RWPE1 (cell line): ENCODE data around the gene FGF12.

Experiments
- CTCF ChIA-PET: fragments of 350-600 bp; sonication (Branson Sonifier 250); formaldehyde crosslinking; extraction: SDS; loops from one replicate; lab custom pipeline; 2021; lab: Yijun Ruan, JAX
- POLR2A ChIA-PET: fragments of 400-600 bp; formaldehyde crosslinking; extraction: SDS; loops from one replicate; lab custom pipeline; 2020; ENCODE audit warnings: antibody characterized with exemption; ENCODE audit not compliant: low non-redundant PET; lab: Yijun Ruan, JAX
- DNase-seq: peaks from one replicate; pipeline ENCODE4 v3.0.0; 2012; ENCODE audit warnings: low spot score
- H3K27ac ChIP-seq: fragments of 450-650 bp; 2 replicates; pipeline ENCODE4 v1.5.1; 2017
- TF ChIP-seq, protein P1 (sequence below): fragments of 450-650 bp; conservative IDR thresholded peaks from 2 replicates; pipeline ENCODE4 v1.5.1; 2017; ENCODE audit warnings: low read depth, mild to moderate bottlenecking

The FGF12 gene

DNA sequence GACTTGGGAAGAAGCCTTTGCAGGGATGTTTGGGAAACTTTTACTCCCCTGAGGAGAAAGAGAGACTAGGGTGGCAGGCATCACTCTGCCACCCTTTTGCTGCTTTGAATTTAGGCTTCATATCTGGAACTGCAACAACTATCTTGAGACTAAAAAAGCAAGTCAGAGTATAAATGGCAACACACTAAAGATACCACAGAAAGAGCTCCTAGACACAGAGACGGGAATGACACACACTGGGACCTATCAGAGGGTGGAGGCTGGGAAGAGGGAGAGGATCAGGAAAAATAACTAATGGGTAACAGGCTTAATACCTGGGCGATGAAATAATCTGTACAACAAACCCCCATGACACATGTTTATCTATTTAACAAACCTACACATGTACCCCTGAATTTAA lies 237.8 kb downstream of the FGF12 start:
- POLR2A ChIA-PET, result no interaction called here
- H3K27ac ChIP-seq, result no peak overlapping the region
- CTCF ChIA-PET, result no interaction called here
- TF ChIP-seq, protein P1, sequence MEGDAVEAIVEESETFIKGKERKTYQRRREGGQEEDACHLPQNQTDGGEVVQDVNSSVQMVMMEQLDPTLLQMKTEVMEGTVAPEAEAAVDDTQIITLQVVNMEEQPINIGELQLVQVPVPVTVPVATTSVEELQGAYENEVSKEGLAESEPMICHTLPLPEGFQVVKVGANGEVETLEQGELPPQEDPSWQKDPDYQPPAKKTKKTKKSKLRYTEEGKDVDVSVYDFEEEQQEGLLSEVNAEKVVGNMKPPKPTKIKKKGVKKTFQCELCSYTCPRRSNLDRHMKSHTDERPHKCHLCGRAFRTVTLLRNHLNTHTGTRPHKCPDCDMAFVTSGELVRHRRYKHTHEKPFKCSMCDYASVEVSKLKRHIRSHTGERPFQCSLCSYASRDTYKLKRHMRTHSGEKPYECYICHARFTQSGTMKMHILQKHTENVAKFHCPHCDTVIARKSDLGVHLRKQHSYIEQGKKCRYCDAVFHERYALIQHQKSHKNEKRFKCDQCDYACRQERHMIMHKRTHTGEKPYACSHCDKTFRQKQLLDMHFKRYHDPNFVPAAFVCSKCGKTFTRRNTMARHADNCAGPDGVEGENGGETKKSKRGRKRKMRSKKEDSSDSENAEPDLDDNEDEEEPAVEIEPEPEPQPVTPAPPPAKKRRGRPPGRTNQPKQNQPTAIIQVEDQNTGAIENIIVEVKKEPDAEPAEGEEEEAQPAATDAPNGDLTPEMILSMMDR, result no peak
- no peak for DNase-seq

- DNase-seq, result no peak
- H3K27ac ChIP-seq, result no peak overlapping the region
- ChIA-PET CTCF (interaction anchor here (0.6 kb wide), 1 partner anchor 100 kb away, joined by 4 read pairs; no protein-coding TSS in a partner anchor), POLR2A (no interaction called here)
- TF ChIP-seq, protein P1, result no peak
These were observed 240.3 kb downstream of the FGF12 start for GRCh38 chr3:192487033-192487432.

GRCh38 chr3:192482809-192483208 lies 244.5 kb downstream of the FGF12 start:
- ChIA-PET CTCF (interaction anchor here (0.6 kb wide), 1 partner anchor 30 kb away, joined by 3 read pairs; no protein-coding TSS in a partner anchor), POLR2A (no interaction called here)
- DNase-seq, result no peak
- H3K27ac ChIP-seq, result peak overlapping the region; percentile 86
- TF ChIP-seq, protein P1, result no peak

- TF ChIP-seq, protein P1, result no peak
- ChIA-PET POLR2A (no interaction called here), CTCF (interaction anchor here (0.6 kb wide), 1 partner anchor 30 kb away, joined by 3 read pairs; no protein-coding TSS in a partner anchor)
- H3K27ac ChIP-seq, result peak overlapping the region; percentile 86
- no peak for DNase-seq
These were observed 244.9 kb downstream of the FGF12 start for GRCh38 chr3:192482391-192482790.

- DNase-seq, result peak; percentile 48
- CTCF ChIA-PET, result no interaction called here
- no peak overlapping the region for H3K27ac ChIP-seq
- TF ChIP-seq, protein P1, result no peak
- POLR2A ChIA-PET, result no interaction called here
These were observed 245.7 kb downstream of the FGF12 start for GRCh38 chr3:192481638-192482037.

- ChIA-PET CTCF (no interaction called here), POLR2A (no interaction called here)
- H3K27ac ChIP-seq, result no peak overlapping the region
- peak; percentile 43 for DNase-seq
- TF ChIP-seq, protein P1, result peak; percentile 87
These were observed 259.9 kb downstream of the FGF12 start for GRCh38 chr3:192467230-192468140.
